ENCODE results near the gene BTK.
"Not testable (repeated sequence)": the region's sequence is repeated elsewhere in the genome, so short reads cannot be mapped to it uniquely, and the experiment has no call there.

The BTK gene

GRCh38 chrX:101337776-101338271 is 48.2 kb downstream of the BTK start:
- DNase-seq (ENCODE audit: low read depth in 3 of 3) = no peak

DNA sequence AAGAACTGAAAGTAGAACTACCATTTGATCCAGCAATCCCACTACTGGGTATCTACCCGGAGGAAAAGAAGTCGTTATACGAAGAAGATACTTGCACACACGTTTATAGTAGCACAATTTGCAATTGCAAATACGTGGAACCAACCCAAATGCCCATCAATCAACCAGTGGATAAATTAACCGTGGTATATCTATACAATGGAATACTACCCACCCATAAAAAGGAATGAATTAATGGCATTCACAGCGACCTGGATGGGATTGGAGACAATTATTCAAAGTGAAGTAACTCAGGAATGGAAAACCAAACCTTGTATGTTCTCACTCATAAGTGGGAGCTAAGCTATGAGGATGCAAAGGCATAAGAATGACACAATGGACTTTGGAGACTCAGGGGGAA is 51.7 kb downstream of the BTK start:
- not testable (repeated sequence) for DNase-seq (ENCODE audit: low read depth in 3 of 3)

GRCh38 chrX:101326600-101326999 is 59.4 kb downstream of the BTK start:
- DNase-seq (ENCODE audit: low read depth in 3 of 3) = not testable (repeated sequence)

DNA sequence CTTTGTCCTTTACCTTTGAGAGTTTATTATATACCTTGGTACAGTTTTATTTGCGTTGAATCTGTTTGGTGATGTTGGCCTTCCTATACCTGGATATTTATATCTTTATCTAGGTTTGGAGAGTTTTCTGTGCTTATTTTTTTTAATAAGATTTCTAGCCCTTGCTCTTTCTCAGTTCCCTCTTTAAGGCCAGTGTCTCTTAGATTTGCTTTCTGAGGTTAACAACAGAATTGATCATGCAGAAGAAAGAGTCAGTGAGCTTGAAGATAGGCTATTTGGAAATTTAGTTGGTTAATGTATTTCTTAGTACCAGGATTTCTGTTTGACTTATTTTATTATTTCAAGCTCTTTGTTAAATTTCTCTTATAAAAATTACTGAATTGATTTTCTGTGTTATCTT is 82.2 kb downstream of the BTK start:
- no peak for DNase-seq (ENCODE audit: low read depth in 3 of 3)

Measured in stimulated activated CD4-positive, alpha-beta T cell treated with anti-CD3 and anti-CD28 coated beads, TNF-alpha, amount 100 ng/mL, for 48 hours (primary cell).